Keratinocyte (primary cell): ENCODE results near the gene SURF6. TPM values are rescaled to one million over a fixed set of nuclear protein-coding genes. Genes with fewer than 3 reads are reported as not detected.
"Not testable (repeated sequence)": the region's sequence is repeated elsewhere in the genome, so short reads cannot be mapped to it uniquely, and the experiment has no call there.

Experiments
- DNase-seq: peaks from one replicate; pipeline ENCODE4 v3.0.0-alpha.2; 2011; ENCODE audit warnings: low read depth, missing footprints, low spot score
- FAIRE-seq: peaks from 2 replicates; lab custom pipeline; 2011; peaks lifted over from hg19 to GRCh38; lab: Jason Lieb, UNC
- H2AFZ ChIP-seq: 2 replicates; pipeline ENCODE4 v1.6.0; 2012; ENCODE audit warnings: low read length, control low read depth, inconsistent platforms; ENCODE audit not compliant: control insufficient read depth
- H3K27ac ChIP-seq: 2 replicates; pipeline ENCODE4 v1.5.1; 2011; ENCODE audit warnings: low read length; ENCODE audit not compliant: control insufficient read depth, insufficient read depth
- H3K27me3 ChIP-seq: 3 replicates; pipeline ENCODE4 v1.6.0; 2011; ENCODE audit warnings: low read length; ENCODE audit not compliant: control insufficient read depth, insufficient read depth; ENCODE audit errors: extremely low read depth
- H3K36me3 ChIP-seq, 2 experiments: 2 replicates in 1 of 2; 3 replicates in 1 of 2; pipeline ENCODE4 v1.5.1; 2011; ENCODE audit warnings: low read length in 2 of 2, mild to moderate bottlenecking in 1 of 2; ENCODE audit not compliant: control insufficient read depth in 2 of 2, insufficient read depth in 2 of 2; ENCODE audit errors: extremely low read depth in 1 of 2
- H3K4me1 ChIP-seq: 3 replicates; pipeline ENCODE4 v1.5.1; 2011; ENCODE audit warnings: low read length; ENCODE audit not compliant: control insufficient read depth, insufficient read depth; ENCODE audit errors: extremely low read depth
- H3K4me2 ChIP-seq: 3 replicates; pipeline ENCODE4 v1.6.0; 2011; ENCODE audit warnings: low read depth, low read length; ENCODE audit not compliant: control insufficient read depth, insufficient read depth; ENCODE audit errors: extremely low read depth
- H3K4me3 ChIP-seq, 3 experiments: fragments of 200-600 bp in 1 of 3; sonication (generic) in 1 of 3; 2 replicates in 2 of 3; 3 replicates in 1 of 3; pipeline ENCODE4 v1.5.1; 2011 to 2016; ENCODE audit warnings: low read length in 3 of 3, mild to moderate bottlenecking in 3 of 3, control low read depth in 2 of 3, inconsistent platforms in 1 of 3, low read depth in 1 of 3, mixed read lengths in 1 of 3, mixed run types in 1 of 3, moderate library complexity in 1 of 3; ENCODE audit not compliant: control insufficient read depth in 2 of 3, insufficient read depth in 2 of 3; ENCODE audit errors: extremely low read depth in 1 of 3
- H3K79me2 ChIP-seq: 2 replicates; pipeline ENCODE4 v1.6.0; 2012; ENCODE audit warnings: low read length; ENCODE audit not compliant: control insufficient read depth, insufficient read depth
- H3K9ac ChIP-seq: 3 replicates; pipeline ENCODE4 v1.6.0; 2011; ENCODE audit warnings: low read length; ENCODE audit not compliant: control insufficient read depth, insufficient read depth; ENCODE audit errors: extremely low read depth
- H3K9me1 ChIP-seq: 3 replicates; pipeline ENCODE4 v1.6.0; 2011; ENCODE audit warnings: low read length; ENCODE audit not compliant: control insufficient read depth, insufficient read depth; ENCODE audit errors: extremely low read depth
- H3K9me3 ChIP-seq: 2 replicates; pipeline ENCODE4 v1.5.1; 2012; ENCODE audit warnings: low read depth, low read length; ENCODE audit not compliant: control insufficient read depth
- H4K20me1 ChIP-seq: 3 replicates; pipeline ENCODE4 v1.6.0; 2011; ENCODE audit warnings: low read length; ENCODE audit not compliant: control insufficient read depth, insufficient read depth; ENCODE audit errors: extremely low read depth
- CTCF ChIP-seq, 3 experiments: IDR thresholded peaks in 1 of 3; conservative IDR thresholded peaks in 1 of 3; optimal IDR thresholded peaks in 1 of 3; 2 replicates in 2 of 3; 3 replicates in 1 of 3; pipeline versions ENCODE3 to v1.5.1; 2011; ENCODE audit warnings: low read length in 3 of 3, mild to moderate bottlenecking in 3 of 3, moderate library complexity in 2 of 3, control low read depth in 1 of 3, inconsistent platforms in 1 of 3; ENCODE audit not compliant: insufficient read depth in 2 of 3; ENCODE audit errors: extremely low read depth in 1 of 3
- EZH2 ChIP-seq: IDR thresholded peaks from one replicate; pipeline ENCODE4 v1.6.1; 2012; ENCODE audit warnings: inconsistent platforms, mild to moderate bottlenecking, low read length, moderate library complexity
- dilution Hi-C: fragments of 300-500 bp; cut with MboI; formaldehyde crosslinking; loops from one replicate; pipeline ENCODE4 v1.7.0; 2020; ENCODE audit warnings: low sequenced_read_pairs; ENCODE audit not compliant: extremely low pct_ligation_motif_present
- polyA plus RNA-seq, 5 experiments: library from polyadenylated mRNA; depleted of rRNA in 3 of 5; stranded (reverse) in 3 of 5; stranded (forward) in 1 of 5; unstranded in 1 of 5; fragments of >200 nt; gene quantifications; 1 replicate in 1 of 5; 2 replicates in 3 of 5; 3 replicates in 1 of 5; pipeline versions ENCODE4 v1.2.1 to v1.2.3, GENCODE V29; 2011 to 2012; ENCODE audit warnings: missing spikeins in 2 of 5, low read depth in 1 of 5, low replicate concordance in 1 of 5

The SURF6 gene
- polyA plus RNA-seq, 1 donor (not counting 4 experiments of a cell fraction or from before 2014, with no cell fraction given): 13.0 TPM

GRCh38 chr9:133377721-133378216, 41.8 kb upstream of the SURF6 start:
- dilution Hi-C loops: no loop called here
- FAIRE-seq: no peak
- no peak for DNase-seq

GRCh38 chr9:133377280-133377679, 41.3 kb upstream of the SURF6 start:
- H2AFZ ChIP-seq, H3K9me1 ChIP-seq, dilution Hi-C loops, H3K9me3 ChIP-seq, H3K4me2 ChIP-seq, FAIRE-seq, H3K36me3 ChIP-seq, H4K20me1 ChIP-seq, H3K27me3 ChIP-seq, H3K27ac ChIP-seq, DNase-seq, H3K9ac ChIP-seq, H3K4me3 ChIP-seq: not testable (repeated sequence)
- peaks cover 32% of the 10 kb centered on the region for H3K79me2 ChIP-seq
- H3K4me1 ChIP-seq: peaks cover 18% of the 10 kb centered on the region

More at GRCh38 chr9:133377721-133378216, 41.8 kb upstream of the SURF6 start:
- no peak overlapping the region for H3K4me2 ChIP-seq
- H3K9me3 ChIP-seq: no peaks in the 10 kb centered on the region
- no peaks in the 10 kb centered on the region for H3K9me1 ChIP-seq
- H2AFZ ChIP-seq: no peak overlapping the region
- H3K36me3 ChIP-seq: peaks cover 3 to 4% of the 10 kb centered on the region in 2 experiments
- H3K9ac ChIP-seq: no peak overlapping the region
- no peak overlapping the region for H3K27ac ChIP-seq
- peaks cover 4% of the 10 kb centered on the region for H4K20me1 ChIP-seq
- H3K79me2 ChIP-seq: peaks cover 28% of the 10 kb centered on the region
- no peaks in the 10 kb centered on the region for H3K27me3 ChIP-seq
- TF ChIP-seq CTCF (optimal IDR thresholded peaks at IDR 0.05 in 1 of 3, IDR thresholded peaks at IDR 0.05 in 1 of 3, conservative IDR thresholded peaks at IDR 0.05 in 1 of 3; ENCODE audit: extremely low read depth in 1 of 3, insufficient read depth in 2 of 3, low read length in 3 of 3): no peak
- no peak for TF ChIP-seq EZH2
- H3K4me3 ChIP-seq: no peak overlapping the region
- peaks cover 15% of the 10 kb centered on the region for H3K4me1 ChIP-seq
